Stimulated activated CD8-positive, alpha-beta memory T cell treated with anti-CD3 and anti-CD28 coated beads, Interleukin-15, amount 100 ng/mL, for 4 hours (primary cell): ENCODE measurements around the gene ZBTB20.

Experiments
- DNase-seq, 2 donors: peaks; one replicate each; pipeline ENCODE4 v3.0.0-alpha.2; 2020; ENCODE audit warnings: low read depth in 2 of 2

ZBTB20 gene

GRCh38 chr3:114632757-114633424 is 514.2 kb downstream of the ZBTB20 start:
- no peak for DNase-seq

GRCh38 chr3:114627770-114628169 is 519.3 kb downstream of the ZBTB20 start:
- no peak for DNase-seq

- no peak for DNase-seq
Observed at GRCh38 chr3:114626751-114627150, 520.3 kb downstream of the ZBTB20 start.

- no peak for DNase-seq
Observed at GRCh38 chr3:114624571-114625181, 522.4 kb downstream of the ZBTB20 start.

- DNase-seq = no peak
Observed at GRCh38 chr3:114624047-114624445, 523.0 kb downstream of the ZBTB20 start.

- no peak for DNase-seq
Observed at GRCh38 chr3:114623420-114624046, 523.6 kb downstream of the ZBTB20 start.

- no peak for DNase-seq
Observed at GRCh38 chr3:114622001-114622400, 525.1 kb downstream of the ZBTB20 start.

- DNase-seq = no peak
Observed at GRCh38 chr3:114619771-114620170, 527.3 kb downstream of the ZBTB20 start.

- DNase-seq = no peak
Observed at GRCh38 chr3:114615523-114616085, 531.5 kb downstream of the ZBTB20 start.

GRCh38 chr3:114609973-114610630 is 537.0 kb downstream of the ZBTB20 start:
- no peak for DNase-seq

- DNase-seq = no peak
Observed at GRCh38 chr3:114608293-114608692, 538.8 kb downstream of the ZBTB20 start.

GRCh38 chr3:114606336-114606735 is 540.8 kb downstream of the ZBTB20 start:
- no peak for DNase-seq

- no peak for DNase-seq
Observed at GRCh38 chr3:114600571-114600970, 546.5 kb downstream of the ZBTB20 start.

- DNase-seq = no peak
Observed at GRCh38 chr3:114597871-114598270, 549.2 kb downstream of the ZBTB20 start.

GRCh38 chr3:114597012-114597411 is 550.1 kb downstream of the ZBTB20 start:
- DNase-seq = no peak

GRCh38 chr3:114596147-114596546 is 550.9 kb downstream of the ZBTB20 start:
- DNase-seq = no peak

- no peak for DNase-seq
Observed at GRCh38 chr3:114595522-114596028, 551.5 kb downstream of the ZBTB20 start.

- no peak for DNase-seq
Observed at GRCh38 chr3:114590309-114591047, 556.6 kb downstream of the ZBTB20 start.

GRCh38 chr3:114587986-114588385 is 559.1 kb downstream of the ZBTB20 start:
- DNase-seq = no peak

- no peak for DNase-seq
Observed at GRCh38 chr3:114586119-114586518, 561.0 kb downstream of the ZBTB20 start.

- no peak for DNase-seq
Observed at GRCh38 chr3:114585687-114586086, 561.4 kb downstream of the ZBTB20 start.
